Measurements from ENCODE around the gene OVAAL.

Gene OVAAL

GRCh38 chr1:180581635-180582039, 22.9 kb downstream of the OVAAL start:
- H3K4me2 ChIP-seq (ENCODE audit: low read length), result no peak overlapping the region

DNA sequence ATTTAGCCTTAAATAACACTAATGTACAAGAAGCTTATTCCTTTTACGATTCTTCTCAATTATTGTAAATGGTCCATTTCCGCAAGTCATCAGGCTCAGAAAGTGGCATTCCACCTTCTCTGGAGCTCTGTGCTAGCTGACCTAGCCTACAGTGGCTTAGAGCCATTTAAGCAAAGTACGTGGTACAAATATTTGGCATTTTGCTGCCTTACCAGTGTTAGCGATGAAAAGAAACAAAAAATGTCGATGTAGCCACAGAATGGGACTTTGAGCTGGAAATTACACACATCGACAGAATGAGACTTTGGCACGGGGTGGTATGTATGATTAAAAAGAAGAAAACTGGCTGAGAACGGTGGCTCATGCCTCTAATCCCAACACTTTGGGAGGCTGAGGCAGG, 26.1 kb downstream of the OVAAL start:
- no peaks in the 10 kb centered on the region for H3K79me2 ChIP-seq (ENCODE audit: control insufficient read depth, low read length)
- H3K9me2 ChIP-seq (replicated peaks; ENCODE audit: control insufficient read depth, low read length), result no peaks in the 10 kb centered on the region
- TF ChIP-seq, protein P1, sequence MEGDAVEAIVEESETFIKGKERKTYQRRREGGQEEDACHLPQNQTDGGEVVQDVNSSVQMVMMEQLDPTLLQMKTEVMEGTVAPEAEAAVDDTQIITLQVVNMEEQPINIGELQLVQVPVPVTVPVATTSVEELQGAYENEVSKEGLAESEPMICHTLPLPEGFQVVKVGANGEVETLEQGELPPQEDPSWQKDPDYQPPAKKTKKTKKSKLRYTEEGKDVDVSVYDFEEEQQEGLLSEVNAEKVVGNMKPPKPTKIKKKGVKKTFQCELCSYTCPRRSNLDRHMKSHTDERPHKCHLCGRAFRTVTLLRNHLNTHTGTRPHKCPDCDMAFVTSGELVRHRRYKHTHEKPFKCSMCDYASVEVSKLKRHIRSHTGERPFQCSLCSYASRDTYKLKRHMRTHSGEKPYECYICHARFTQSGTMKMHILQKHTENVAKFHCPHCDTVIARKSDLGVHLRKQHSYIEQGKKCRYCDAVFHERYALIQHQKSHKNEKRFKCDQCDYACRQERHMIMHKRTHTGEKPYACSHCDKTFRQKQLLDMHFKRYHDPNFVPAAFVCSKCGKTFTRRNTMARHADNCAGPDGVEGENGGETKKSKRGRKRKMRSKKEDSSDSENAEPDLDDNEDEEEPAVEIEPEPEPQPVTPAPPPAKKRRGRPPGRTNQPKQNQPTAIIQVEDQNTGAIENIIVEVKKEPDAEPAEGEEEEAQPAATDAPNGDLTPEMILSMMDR (IDR thresholded peaks at IDR 0.05; ENCODE audit: low read depth, low read length, poor library complexity, severe bottlenecking), result no peak
- no peak for TF ChIP-seq EZH2phosphoT487 (IDR thresholded peaks at IDR 0.05; ENCODE audit: borderline replicate concordance, low read length)
- H3K4me2 ChIP-seq (ENCODE audit: low read length), result no peak overlapping the region
- H3K36me3 ChIP-seq (ENCODE audit: control insufficient read depth, low read length), result no peaks in the 10 kb centered on the region
- no peaks in the 10 kb centered on the region for H4K20me1 ChIP-seq (ENCODE audit: control insufficient read depth, insufficient read depth, low read depth, low read length)
- no peaks in the 10 kb centered on the region for H3K4me1 ChIP-seq (ENCODE audit: control insufficient read depth, low read length)
- H3K4me3 ChIP-seq (ENCODE audit: low read length), result no peak overlapping the region
- H3K27ac ChIP-seq (ENCODE audit: low read depth, low read length), result no peak overlapping the region
- no peaks in the 10 kb centered on the region for H3F3A ChIP-seq (ENCODE audit: control insufficient read depth, insufficient read depth)
- no peaks in the 10 kb centered on the region; the same call in 1 of the 2 replicates for H3K27me3 ChIP-seq (ENCODE audit: control insufficient read depth, low read length)
- H3K9me3 ChIP-seq (ENCODE audit: control insufficient read depth, insufficient read depth, low read length), result no peaks in the 10 kb centered on the region

More at GRCh38 chr1:180581635-180582039, 22.9 kb downstream of the OVAAL start:
- Histone ChIP-seq H4K20me1 (ENCODE audit: control insufficient read depth, insufficient read depth, low read depth, low read length) (no peaks in the 10 kb centered on the region), H3K27me3 (ENCODE audit: control insufficient read depth, low read length) (peaks cover 2% of the 10 kb centered on the region; the same call in 1 of the 2 replicates), H3K4me1 (ENCODE audit: control insufficient read depth, low read length) (no peaks in the 10 kb centered on the region), H3K9me3 (ENCODE audit: control insufficient read depth, insufficient read depth, low read length) (no peaks in the 10 kb centered on the region), H3K9me2 (replicated peaks; ENCODE audit: control insufficient read depth, low read length) (no peaks in the 10 kb centered on the region), H3K27ac (ENCODE audit: low read depth, low read length) (no peak overlapping the region), H3K36me3 (ENCODE audit: control insufficient read depth, low read length) (no peaks in the 10 kb centered on the region), H3F3A (ENCODE audit: control insufficient read depth, insufficient read depth) (no peaks in the 10 kb centered on the region), H3K79me2 (ENCODE audit: control insufficient read depth, low read length) (no peaks in the 10 kb centered on the region), H3K4me3 (ENCODE audit: low read length) (no peak overlapping the region)
- TF ChIP-seq, protein P1 (IDR thresholded peaks at IDR 0.05; ENCODE audit: low read depth, low read length, poor library complexity, severe bottlenecking), result no peak
- no peak for TF ChIP-seq EZH2phosphoT487 (IDR thresholded peaks at IDR 0.05; ENCODE audit: borderline replicate concordance, low read length)

- Histone ChIP-seq H4K20me1 (ENCODE audit: control insufficient read depth, insufficient read depth, low read depth, low read length) (no peaks in the 10 kb centered on the region), H3K4me2 (ENCODE audit: low read length) (no peak overlapping the region), H3K9me2 (replicated peaks; ENCODE audit: control insufficient read depth, low read length) (no peaks in the 10 kb centered on the region), H3K27ac (ENCODE audit: low read depth, low read length) (no peak overlapping the region), H3K4me3 (ENCODE audit: low read length) (no peak overlapping the region), H3K27me3 (ENCODE audit: control insufficient read depth, low read length) (no peaks in the 10 kb centered on the region; the same call in 1 of the 2 replicates), H3K9me3 (ENCODE audit: control insufficient read depth, insufficient read depth, low read length) (no peaks in the 10 kb centered on the region), H3F3A (ENCODE audit: control insufficient read depth, insufficient read depth) (no peaks in the 10 kb centered on the region), H3K36me3 (ENCODE audit: control insufficient read depth, low read length) (no peaks in the 10 kb centered on the region), H3K4me1 (ENCODE audit: control insufficient read depth, low read length) (no peaks in the 10 kb centered on the region), H3K79me2 (ENCODE audit: control insufficient read depth, low read length) (no peaks in the 10 kb centered on the region)
- TF ChIP-seq EZH2phosphoT487 (IDR thresholded peaks at IDR 0.05; ENCODE audit: borderline replicate concordance, low read length), result no peak
- TF ChIP-seq, protein P1 (IDR thresholded peaks at IDR 0.05; ENCODE audit: low read depth, low read length, poor library complexity, severe bottlenecking), result no peak
Measured at GRCh38 chr1:180585994-180586359, 27.2 kb downstream of the OVAAL start.

Data from DOHH2 (cell line).